ENCODE data around the gene NAGK. TPM values are rescaled to one million over a fixed set of nuclear protein-coding genes. Genes with fewer than 3 reads are reported as not detected.
A peak's percentile ranks its signal among the peaks of the same experiment; 100 is the strongest.

NAGK gene
- total and polyA plus RNA-seq, 9 of the 15 experiments (the other 6 are each of a cell fraction or from before 2014, with no cell fraction given) = 4.9 to 14.9 (median 10.6) TPM

GRCh38 chr2:71068218-71069035, at the start of gene NAGK (continued):
- TF ChIP-seq HOMEZ (CRISPR knock-in tag; IDR thresholded peaks at IDR 0.05) = no peak
- TF ChIP-seq, protein P1, sequence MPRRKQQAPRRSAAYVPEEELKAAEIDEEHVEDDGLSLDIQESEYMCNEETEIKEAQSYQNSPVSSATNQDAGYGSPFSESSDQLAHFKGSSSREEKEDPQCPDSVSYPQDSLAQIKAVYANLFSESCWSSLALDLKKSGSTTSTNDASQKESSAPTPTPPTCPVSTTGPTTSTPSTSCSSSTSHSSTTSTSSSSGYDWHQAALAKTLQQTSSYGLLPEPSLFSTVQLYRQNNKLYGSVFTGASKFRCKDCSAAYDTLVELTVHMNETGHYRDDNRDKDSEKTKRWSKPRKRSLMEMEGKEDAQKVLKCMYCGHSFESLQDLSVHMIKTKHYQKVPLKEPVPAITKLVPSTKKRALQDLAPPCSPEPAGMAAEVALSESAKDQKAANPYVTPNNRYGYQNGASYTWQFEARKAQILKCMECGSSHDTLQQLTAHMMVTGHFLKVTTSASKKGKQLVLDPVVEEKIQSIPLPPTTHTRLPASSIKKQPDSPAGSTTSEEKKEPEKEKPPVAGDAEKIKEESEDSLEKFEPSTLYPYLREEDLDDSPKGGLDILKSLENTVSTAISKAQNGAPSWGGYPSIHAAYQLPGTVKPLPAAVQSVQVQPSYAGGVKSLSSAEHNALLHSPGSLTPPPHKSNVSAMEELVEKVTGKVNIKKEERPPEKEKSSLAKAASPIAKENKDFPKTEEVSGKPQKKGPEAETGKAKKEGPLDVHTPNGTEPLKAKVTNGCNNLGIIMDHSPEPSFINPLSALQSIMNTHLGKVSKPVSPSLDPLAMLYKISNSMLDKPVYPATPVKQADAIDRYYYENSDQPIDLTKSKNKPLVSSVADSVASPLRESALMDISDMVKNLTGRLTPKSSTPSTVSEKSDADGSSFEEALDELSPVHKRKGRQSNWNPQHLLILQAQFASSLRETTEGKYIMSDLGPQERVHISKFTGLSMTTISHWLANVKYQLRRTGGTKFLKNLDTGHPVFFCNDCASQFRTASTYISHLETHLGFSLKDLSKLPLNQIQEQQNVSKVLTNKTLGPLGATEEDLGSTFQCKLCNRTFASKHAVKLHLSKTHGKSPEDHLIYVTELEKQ (CRISPR knock-in tag; IDR thresholded peaks at IDR 0.05) = no peak
- TF ChIP-seq CREBBP (IDR thresholded peaks at IDR 0.05; ENCODE audit: low read depth, low read length) = no peak
- peak; percentile 72 for TF ChIP-seq ZNF143 (CRISPR knock-in tag; IDR thresholded peaks at IDR 0.05)
- TF ChIP-seq FOXP1 (CRISPR knock-in tag; IDR thresholded peaks at IDR 0.05) = no peak; the same call in 1 of the 2 replicates
- TF ChIP-seq ZNF395 (CRISPR knock-in tag; IDR thresholded peaks at IDR 0.05) = no peak
- no peak for TF ChIP-seq DDX20 (tag; IDR thresholded peaks at IDR 0.05; ENCODE audit: low read depth)
- no peak for TF ChIP-seq BMI1 (IDR thresholded peaks at IDR 0.05; ENCODE audit: low read length)
- no peak; the same call in 1 of the 2 replicates for TF ChIP-seq SMARCE1 (IDR thresholded peaks at IDR 0.05)
- TF ChIP-seq, protein P2, sequence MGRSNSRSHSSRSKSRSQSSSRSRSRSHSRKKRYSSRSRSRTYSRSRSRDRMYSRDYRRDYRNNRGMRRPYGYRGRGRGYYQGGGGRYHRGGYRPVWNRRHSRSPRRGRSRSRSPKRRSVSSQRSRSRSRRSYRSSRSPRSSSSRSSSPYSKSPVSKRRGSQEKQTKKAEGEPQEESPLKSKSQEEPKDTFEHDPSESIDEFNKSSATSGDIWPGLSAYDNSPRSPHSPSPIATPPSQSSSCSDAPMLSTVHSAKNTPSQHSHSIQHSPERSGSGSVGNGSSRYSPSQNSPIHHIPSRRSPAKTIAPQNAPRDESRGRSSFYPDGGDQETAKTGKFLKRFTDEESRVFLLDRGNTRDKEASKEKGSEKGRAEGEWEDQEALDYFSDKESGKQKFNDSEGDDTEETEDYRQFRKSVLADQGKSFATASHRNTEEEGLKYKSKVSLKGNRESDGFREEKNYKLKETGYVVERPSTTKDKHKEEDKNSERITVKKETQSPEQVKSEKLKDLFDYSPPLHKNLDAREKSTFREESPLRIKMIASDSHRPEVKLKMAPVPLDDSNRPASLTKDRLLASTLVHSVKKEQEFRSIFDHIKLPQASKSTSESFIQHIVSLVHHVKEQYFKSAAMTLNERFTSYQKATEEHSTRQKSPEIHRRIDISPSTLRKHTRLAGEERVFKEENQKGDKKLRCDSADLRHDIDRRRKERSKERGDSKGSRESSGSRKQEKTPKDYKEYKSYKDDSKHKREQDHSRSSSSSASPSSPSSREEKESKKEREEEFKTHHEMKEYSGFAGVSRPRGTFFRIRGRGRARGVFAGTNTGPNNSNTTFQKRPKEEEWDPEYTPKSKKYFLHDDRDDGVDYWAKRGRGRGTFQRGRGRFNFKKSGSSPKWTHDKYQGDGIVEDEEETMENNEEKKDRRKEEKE (IDR thresholded peaks at IDR 0.05; ENCODE audit: borderline replicate concordance in 1 of 2, control insufficient read depth in 1 of 2, low read depth in 2 of 2, low read length in 1 of 2) = no peak
- no peak for TF ChIP-seq NR0B1 (IDR thresholded peaks at IDR 0.05; ENCODE audit: partially characterized antibody)
- TF ChIP-seq MAFF (IDR thresholded peaks at IDR 0.05; ENCODE audit: low read length) = no peak
- TF ChIP-seq ADNP (tag; IDR thresholded peaks at IDR 0.05) = no peak
- peak; percentile 18; the same call in 1 of the 2 replicates for TF ChIP-seq MYC (IDR thresholded peaks at IDR 0.05; ENCODE audit: low read depth, low read length)
- no peak for TF ChIP-seq MYC (CRISPR knock-in tag; IDR thresholded peaks at IDR 0.05; ENCODE audit: borderline replicate concordance, low read depth)
- TF ChIP-seq HMG20B (CRISPR knock-in tag; IDR thresholded peaks at IDR 0.05) = no peak; the same call in 1 of the 2 replicates

Measured in K562 (cell line).